HepG2 (cell line): Measurements from ENCODE around the gene MYH9. TPM values are rescaled to one million over a fixed set of nuclear protein-coding genes. Genes with fewer than 3 reads are reported as not detected.

Experiments
- AHDC1 ChIP-seq: sonication (generic); formaldehyde crosslinking; IDR thresholded peaks from 2 replicates; pipeline ENCODE4 v1.5.1; 2020; ENCODE audit warnings: mild to moderate bottlenecking, missing genetic modification reagents, borderline replicate concordance
- DR1 ChIP-seq: sonication (generic); formaldehyde crosslinking; IDR thresholded peaks from 2 replicates; pipeline ENCODE4 v1.8.0; 2021; ENCODE audit warnings: mild to moderate bottlenecking, missing genetic modification reagents, inconsistent platforms
- HDAC1 ChIP-seq: sonication (generic); formaldehyde crosslinking; IDR thresholded peaks from 2 replicates; pipeline ENCODE4 v1.5.1; 2020; ENCODE audit warnings: mild to moderate bottlenecking, missing genetic modification reagents
- IRX3 ChIP-seq: sonication (generic); formaldehyde crosslinking; IDR thresholded peaks from 2 replicates; pipeline ENCODE4 v1.8.1; 2023; ENCODE audit warnings: mild to moderate bottlenecking, low read depth, missing genetic modification reagents, borderline replicate concordance
- MED13 ChIP-seq: sonication (generic); formaldehyde crosslinking; IDR thresholded peaks from 2 replicates; pipeline ENCODE4 v1.5.0; 2020; ENCODE audit warnings: missing genetic modification reagents
- NR2C2 ChIP-seq: sonication (generic); formaldehyde crosslinking; IDR thresholded peaks from 2 replicates; pipeline ENCODE4 v1.4.0; 2020; ENCODE audit warnings: missing genetic modification reagents, mild to moderate bottlenecking, moderate library complexity, borderline replicate concordance
- SKI ChIP-seq: fragments of 450-650 bp; IDR thresholded peaks from one replicate; pipeline ENCODE4 v1.6.1; 2018; ENCODE audit warnings: mild to moderate bottlenecking; ENCODE audit not compliant: partially characterized antibody
- TOE1 ChIP-seq: sonication (generic); formaldehyde crosslinking; IDR thresholded peaks from 2 replicates; pipeline ENCODE4 v1.4.0; 2020; ENCODE audit warnings: mild to moderate bottlenecking, missing genetic modification reagents
- UBTF ChIP-seq: sonication (generic); formaldehyde crosslinking; IDR thresholded peaks from 2 replicates; pipeline ENCODE4 v1.4.0; 2020; ENCODE audit warnings: mild to moderate bottlenecking, missing genetic modification reagents
- ZNF251 ChIP-seq: sonication (generic); formaldehyde crosslinking; IDR thresholded peaks from 2 replicates; pipeline ENCODE4 v1.9.0; 2021; ENCODE audit warnings: mild to moderate bottlenecking, missing genetic modification reagents
- ZNF337 ChIP-seq: sonication (generic); formaldehyde crosslinking; IDR thresholded peaks from 2 replicates; pipeline ENCODE4 v1.5.1; 2020; ENCODE audit warnings: missing genetic modification reagents, low read depth, mild to moderate bottlenecking, borderline replicate concordance
- ZNF383 ChIP-seq: sonication (generic); formaldehyde crosslinking; IDR thresholded peaks from 2 replicates; pipeline ENCODE4 v1.4.0; 2020; ENCODE audit warnings: missing genetic modification reagents, mild to moderate bottlenecking, borderline replicate concordance
- ZNF577 ChIP-seq: sonication (generic); formaldehyde crosslinking; IDR thresholded peaks from 2 replicates; pipeline ENCODE4 v1.4.0; 2020; ENCODE audit warnings: mild to moderate bottlenecking, low read depth, missing genetic modification reagents, borderline replicate concordance
- ZNF615 ChIP-seq: sonication (generic); formaldehyde crosslinking; IDR thresholded peaks from 2 replicates; pipeline ENCODE4 v1.5.0; 2020; ENCODE audit warnings: mild to moderate bottlenecking, missing genetic modification reagents, borderline replicate concordance
- polyA plus RNA-seq, 8 experiments: library from polyadenylated mRNA; depleted of rRNA in 3 of 8; stranded (reverse) in 7 of 8; unstranded in 1 of 8; fragments of >200 nt; fragmentation: Illumina TruSeq in 4 of 8; extraction: Trizol in 4 of 8; gene quantifications; 2 replicates each; pipeline versions ENCODE4 v1.2.1 to v1.2.3, GENCODE V29; 2011 to 2016; ENCODE audit warnings: low read depth in 4 of 8, missing spikeins in 1 of 8, mixed read lengths in 1 of 8; ENCODE audit not compliant: insufficient read depth in 1 of 8
- total RNA-seq, 5 experiments: library from RNA; depleted of rRNA; stranded (reverse); fragments of >200 nt; fragmentation: Illumina TruSeq; extraction: Trizol; gene quantifications; 2 replicates each; pipeline ENCODE4 v1.2.3, GENCODE V29; 2016; ENCODE audit warnings: low read depth in 1 of 5
- TF ChIP-seq, protein P1 (sequence below): sonication (generic); formaldehyde crosslinking; IDR thresholded peaks from 2 replicates; pipeline ENCODE4 v1.5.0; 2020; ENCODE audit warnings: missing genetic modification reagents
- TF ChIP-seq, protein P2 (sequence below): sonication (generic); formaldehyde crosslinking; conservative IDR thresholded peaks from 2 replicates; pipeline ENCODE4 v1.8.1; 2023; ENCODE audit warnings: missing genetic modification reagents
- TF ChIP-seq, protein P3 (sequence below): sonication (generic); formaldehyde crosslinking; IDR thresholded peaks from 2 replicates; pipeline ENCODE4 v1.4.0; 2020; ENCODE audit warnings: mild to moderate bottlenecking, missing genetic modification reagents

The MYH9 gene
- total and polyA plus RNA-seq, 2 of the 13 experiments (the other 11 are each of a cell fraction or from before 2014, with no cell fraction given): 50.7 to 98.5 TPM

DNA sequence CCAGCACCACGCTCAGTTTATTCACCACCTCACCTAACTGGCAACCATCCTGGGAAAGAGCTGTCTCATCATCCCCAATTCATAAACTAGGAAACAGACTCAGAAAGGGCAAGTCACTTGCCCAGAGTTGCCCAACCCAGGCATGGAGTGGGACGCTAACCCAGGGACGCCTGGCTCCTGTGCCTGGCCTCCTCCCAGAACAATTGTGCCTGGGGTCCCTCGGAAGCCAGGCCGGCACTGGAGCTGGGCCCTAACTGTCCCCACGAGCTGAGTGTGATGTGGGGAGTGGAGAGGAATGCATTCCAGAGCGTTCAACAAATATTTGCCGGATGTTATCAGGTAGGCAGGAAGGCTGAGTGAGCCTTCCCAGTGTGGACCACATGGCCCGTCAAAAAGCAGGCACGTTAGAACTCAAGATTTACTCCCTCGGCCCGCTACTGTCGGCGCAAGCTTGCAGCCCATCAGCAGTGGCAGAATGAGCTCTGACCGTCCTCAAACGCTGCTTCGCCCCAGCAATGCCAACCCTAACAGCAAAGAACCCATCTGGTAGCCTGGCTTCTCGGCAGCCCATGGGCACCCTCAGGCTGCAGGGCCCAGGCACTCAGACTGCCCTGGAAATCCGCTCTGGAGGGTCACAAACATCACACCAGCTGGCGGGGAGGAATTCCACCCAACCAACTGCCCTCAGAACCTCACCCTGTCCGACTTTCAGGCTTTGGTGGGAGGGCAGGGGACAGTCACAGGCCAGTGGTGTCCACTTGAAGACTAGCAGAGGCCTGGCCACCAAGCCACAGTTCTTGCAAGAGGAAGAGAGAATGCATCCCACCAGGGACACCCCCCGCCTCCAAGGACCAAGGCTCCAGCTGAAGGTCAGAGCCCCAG is 35.6 kb downstream of the MYH9 start (continued):
- TF ChIP-seq AHDC1 (0 out of 2 replicates have a peak, but pooled peaks have one; percentile 15), ZNF251 (0 out of 2 replicates have a peak, but pooled peaks have one; percentile 45), SKI (no peak), IRX3 (no peak), ZNF383 (CRISPR knock-in tag) (no peak), HDAC1 (CRISPR knock-in tag) (peak; percentile 53), ZNF615 (CRISPR knock-in tag) (no peak), DR1 (no peak), TOE1 (CRISPR knock-in tag) (no peak), ZNF577 (CRISPR knock-in tag) (no peak), UBTF (peak; percentile 61), ZNF337 (CRISPR knock-in tag) (no peak; the same call in 1 of the 2 replicates), NR2C2 (peak; percentile 59; the same call in 1 of the 2 replicates), MED13 (CRISPR knock-in tag) (peak; percentile 72; the same call in 1 of the 2 replicates)
- TF ChIP-seq, protein P1, sequence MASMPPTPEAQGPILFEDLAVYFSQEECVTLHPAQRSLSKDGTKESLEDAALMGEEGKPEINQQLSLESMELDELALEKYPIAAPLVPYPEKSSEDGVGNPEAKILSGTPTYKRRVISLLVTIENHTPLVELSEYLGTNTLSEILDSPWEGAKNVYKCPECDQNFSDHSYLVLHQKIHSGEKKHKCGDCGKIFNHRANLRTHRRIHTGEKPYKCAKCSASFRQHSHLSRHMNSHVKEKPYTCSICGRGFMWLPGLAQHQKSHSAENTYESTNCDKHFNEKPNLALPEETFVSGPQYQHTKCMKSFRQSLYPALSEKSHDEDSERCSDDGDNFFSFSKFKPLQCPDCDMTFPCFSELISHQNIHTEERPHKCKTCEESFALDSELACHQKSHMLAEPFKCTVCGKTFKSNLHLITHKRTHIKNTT (CRISPR knock-in tag): no peak
- TF ChIP-seq, protein P2, sequence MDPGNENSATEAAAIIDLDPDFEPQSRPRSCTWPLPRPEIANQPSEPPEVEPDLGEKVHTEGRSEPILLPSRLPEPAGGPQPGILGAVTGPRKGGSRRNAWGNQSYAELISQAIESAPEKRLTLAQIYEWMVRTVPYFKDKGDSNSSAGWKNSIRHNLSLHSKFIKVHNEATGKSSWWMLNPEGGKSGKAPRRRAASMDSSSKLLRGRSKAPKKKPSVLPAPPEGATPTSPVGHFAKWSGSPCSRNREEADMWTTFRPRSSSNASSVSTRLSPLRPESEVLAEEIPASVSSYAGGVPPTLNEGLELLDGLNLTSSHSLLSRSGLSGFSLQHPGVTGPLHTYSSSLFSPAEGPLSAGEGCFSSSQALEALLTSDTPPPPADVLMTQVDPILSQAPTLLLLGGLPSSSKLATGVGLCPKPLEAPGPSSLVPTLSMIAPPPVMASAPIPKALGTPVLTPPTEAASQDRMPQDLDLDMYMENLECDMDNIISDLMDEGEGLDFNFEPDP (CRISPR knock-in tag): no peak
- TF ChIP-seq, protein P3, sequence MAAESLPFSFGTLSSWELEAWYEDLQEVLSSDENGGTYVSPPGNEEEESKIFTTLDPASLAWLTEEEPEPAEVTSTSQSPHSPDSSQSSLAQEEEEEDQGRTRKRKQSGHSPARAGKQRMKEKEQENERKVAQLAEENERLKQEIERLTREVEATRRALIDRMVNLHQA (CRISPR knock-in tag): no peak
